H1 (cell line): Measurements from ENCODE around the gene KRTAP4-12. TPM values are rescaled to one million over a fixed set of nuclear protein-coding genes. Genes with fewer than 3 reads are reported as not detected.

Experiments used
- polyA plus RNA-seq, 7 experiments: library from polyadenylated mRNA; depleted of rRNA in 3 of 7; stranded (reverse) in 5 of 7; unstranded in 2 of 7; fragments of >200 nt in 5 of 7; fragments of 200-250 nt in 2 of 7; gene quantifications; 1 replicate in 5 of 7; 2 replicates in 1 of 7; 4 replicates in 1 of 7; pipeline versions ENCODE4 v1.2.1 to v1.2.3, GENCODE V29; 2011 to 2013; ENCODE audit warnings: missing spikeins in 2 of 7, mixed read lengths in 2 of 7
- total RNA-seq: library from RNA; stranded (reverse); fragmentation: NEBNext Ultra II Directional; extraction: Animal tissue kit (Norgen Biotek cat#: 25700); gene quantifications from 2 replicates; pipeline ENCODE4 v1.2.1, GENCODE V29; 2021

The KRTAP4-12 gene
- total and polyA plus RNA-seq, 2 of the 8 experiments (the other 6 are each of a cell fraction or from before 2014, with no cell fraction given): not detected

Other genes starting within 250 kb of the KRTAP4-12 start
Only the 30 nearest of the 39 such genes appear.
- gene KRT40, start 139.9 kb downstream of the KRTAP4-12 start, total RNA-seq: not detected in 2 replicates
- gene KRT40, start 139.9 kb downstream of the KRTAP4-12 start, polyA plus RNA-seq (2011; rRNA removed): not detected in 2 replicates
- gene KRTAP3-3, start 130.0 kb downstream of the KRTAP4-12 start, total RNA-seq: not detected in 2 replicates
- not detected in 2 replicates for gene KRTAP3-3, start 130.0 kb downstream of the KRTAP4-12 start, polyA plus RNA-seq (2011; rRNA removed)
- not detected in 2 replicates for gene KRTAP3-2, start 124.3 kb downstream of the KRTAP4-12 start, total RNA-seq
- not detected in 2 replicates for gene KRTAP3-2, start 124.3 kb downstream of the KRTAP4-12 start, polyA plus RNA-seq (2011; rRNA removed)
- not detected in 2 replicates for gene KRTAP3-1, start 115.1 kb downstream of the KRTAP4-12 start, total RNA-seq
- gene KRTAP3-1, start 115.1 kb downstream of the KRTAP4-12 start, polyA plus RNA-seq (2011; rRNA removed): not detected in 2 replicates
- not detected in 2 replicates for gene KRTAP1-5, start 97.0 kb downstream of the KRTAP4-12 start, total RNA-seq
- gene KRTAP1-5, start 97.0 kb downstream of the KRTAP4-12 start, polyA plus RNA-seq (2011; rRNA removed): not detected in 2 replicates
- gene KRTAP1-4, start 94.0 kb downstream of the KRTAP4-12 start, total RNA-seq: not detected in 2 replicates
- gene KRTAP1-4, start 94.0 kb downstream of the KRTAP4-12 start, polyA plus RNA-seq (2011; rRNA removed): not detected in 2 replicates
- not detected in 2 replicates for gene KRTAP1-3, start 89.3 kb downstream of the KRTAP4-12 start, total RNA-seq
- gene KRTAP1-3, start 89.3 kb downstream of the KRTAP4-12 start, polyA plus RNA-seq (2011; rRNA removed): not detected in 2 replicates
- not detected in 2 replicates for gene KRTAP1-1, start 82.7 kb downstream of the KRTAP4-12 start, total RNA-seq
- gene KRTAP1-1, start 82.7 kb downstream of the KRTAP4-12 start, polyA plus RNA-seq (2011; rRNA removed): not detected in 2 replicates
- gene KRTAP2-1, start 76.9 kb downstream of the KRTAP4-12 start, total RNA-seq: not detected in 2 replicates
- not detected in 2 replicates for gene KRTAP2-1, start 76.9 kb downstream of the KRTAP4-12 start, polyA plus RNA-seq (2011; rRNA removed)
- not detected in 2 replicates for gene KRTAP2-2, start 69.0 kb downstream of the KRTAP4-12 start, total RNA-seq
- gene KRTAP2-2, start 69.0 kb downstream of the KRTAP4-12 start, polyA plus RNA-seq (2011; rRNA removed): not detected in 2 replicates
- gene KRTAP2-3, start 64.1 kb downstream of the KRTAP4-12 start, total RNA-seq: not detected in 2 replicates
- not detected in 2 replicates for gene KRTAP2-3, start 64.1 kb downstream of the KRTAP4-12 start, polyA plus RNA-seq (2011; rRNA removed)
- not detected in 2 replicates for gene KRTAP2-4, start 58.3 kb downstream of the KRTAP4-12 start, total RNA-seq
- not detected in 2 replicates for gene KRTAP2-4, start 58.3 kb downstream of the KRTAP4-12 start, polyA plus RNA-seq (2011; rRNA removed)
- gene KRTAP4-7, start 40.0 kb downstream of the KRTAP4-12 start, total RNA-seq: not detected in 2 replicates
- not detected in 2 replicates for gene KRTAP4-7, start 40.0 kb downstream of the KRTAP4-12 start, polyA plus RNA-seq (2011; rRNA removed)
- not detected in 2 replicates for gene KRTAP4-8, start 26.0 kb downstream of the KRTAP4-12 start, total RNA-seq
- gene KRTAP4-8, start 26.0 kb downstream of the KRTAP4-12 start, polyA plus RNA-seq (2011; rRNA removed): not detected in 2 replicates
- gene KRTAP4-16, start 22.0 kb downstream of the KRTAP4-12 start, total RNA-seq: not detected in 2 replicates
- gene KRTAP4-16, start 22.0 kb downstream of the KRTAP4-12 start, polyA plus RNA-seq (2011; rRNA removed): not detected in 2 replicates
- not detected in 2 replicates for gene KRTAP4-9, start 18.8 kb downstream of the KRTAP4-12 start, total RNA-seq
- gene KRTAP4-9, start 18.8 kb downstream of the KRTAP4-12 start, polyA plus RNA-seq (2011; rRNA removed): 0.06 TPM in 1 of 2 replicates, not detected in the other
- not detected in 2 replicates for gene KRTAP4-11, start 5.8 kb downstream of the KRTAP4-12 start, total RNA-seq
- gene KRTAP4-11, start 5.8 kb downstream of the KRTAP4-12 start, polyA plus RNA-seq (2011; rRNA removed): not detected in 2 replicates
- gene KRTAP4-6, start 16.4 kb upstream of the KRTAP4-12 start, total RNA-seq: not detected in 2 replicates
- not detected in 2 replicates for gene KRTAP4-6, start 16.4 kb upstream of the KRTAP4-12 start, polyA plus RNA-seq (2011; rRNA removed)
- not detected in 2 replicates for gene KRTAP4-5, start 25.6 kb upstream of the KRTAP4-12 start, total RNA-seq
- gene KRTAP4-5, start 25.6 kb upstream of the KRTAP4-12 start, polyA plus RNA-seq (2011; rRNA removed): not detected in 2 replicates
- gene KRTAP4-4, start 36.6 kb upstream of the KRTAP4-12 start, total RNA-seq: not detected in 2 replicates
- not detected in 2 replicates for gene KRTAP4-4, start 36.6 kb upstream of the KRTAP4-12 start, polyA plus RNA-seq (2011; rRNA removed)
- not detected in 2 replicates for gene KRTAP4-3, start 44.0 kb upstream of the KRTAP4-12 start, total RNA-seq
- gene KRTAP4-3, start 44.0 kb upstream of the KRTAP4-12 start, polyA plus RNA-seq (2011; rRNA removed): not detected in 2 replicates
- gene KRTAP4-2, start 54.0 kb upstream of the KRTAP4-12 start, total RNA-seq: not detected in 2 replicates
- gene KRTAP4-2, start 54.0 kb upstream of the KRTAP4-12 start, polyA plus RNA-seq (2011; rRNA removed): not detected in 2 replicates
- gene KRTAP4-1, start 60.7 kb upstream of the KRTAP4-12 start, total RNA-seq: not detected in 2 replicates
- 0.16 TPM in 1 of 2 replicates, not detected in the other for gene KRTAP4-1, start 60.7 kb upstream of the KRTAP4-12 start, polyA plus RNA-seq (2011; rRNA removed)
- gene KRTAP9-1, start 65.7 kb upstream of the KRTAP4-12 start, total RNA-seq: not detected in 2 replicates
- gene KRTAP9-1, start 65.7 kb upstream of the KRTAP4-12 start, polyA plus RNA-seq (2011; rRNA removed): not detected in 2 replicates
- gene KRTAP9-2, start 102.5 kb upstream of the KRTAP4-12 start, total RNA-seq: not detected in 2 replicates
- gene KRTAP9-2, start 102.5 kb upstream of the KRTAP4-12 start, polyA plus RNA-seq (2011; rRNA removed): not detected in 2 replicates
- gene KRTAP9-3, start 108.3 kb upstream of the KRTAP4-12 start, total RNA-seq: not detected in 2 replicates
- not detected in 2 replicates for gene KRTAP9-3, start 108.3 kb upstream of the KRTAP4-12 start, polyA plus RNA-seq (2011; rRNA removed)
- gene KRTAP9-8, start 113.8 kb upstream of the KRTAP4-12 start, total RNA-seq: not detected in 2 replicates
- gene KRTAP9-8, start 113.8 kb upstream of the KRTAP4-12 start, polyA plus RNA-seq (2011; rRNA removed): not detected in 2 replicates
- not detected in 2 replicates for gene KRTAP9-4, start 125.5 kb upstream of the KRTAP4-12 start, total RNA-seq
- 0.13 TPM in 1 of 2 replicates, not detected in the other for gene KRTAP9-4, start 125.5 kb upstream of the KRTAP4-12 start, polyA plus RNA-seq (2011; rRNA removed)
- gene KRTAP9-9, start 131.2 kb upstream of the KRTAP4-12 start, total RNA-seq: not detected in 2 replicates
- not detected in 2 replicates for gene KRTAP9-9, start 131.2 kb upstream of the KRTAP4-12 start, polyA plus RNA-seq (2011; rRNA removed)
- not detected in 2 replicates for gene KRTAP9-6, start 141.2 kb upstream of the KRTAP4-12 start, total RNA-seq
- not detected in 2 replicates for gene KRTAP9-6, start 141.2 kb upstream of the KRTAP4-12 start, polyA plus RNA-seq (2011; rRNA removed)